ENCODE data around the gene COL25A1. TPM values are rescaled to one million over a fixed set of nuclear protein-coding genes. Genes with fewer than 3 reads are reported as not detected.

The COL25A1 gene
- total RNA-seq, 2 donors from 2014 or later: 4.0 to 6.2 TPM

DNA sequence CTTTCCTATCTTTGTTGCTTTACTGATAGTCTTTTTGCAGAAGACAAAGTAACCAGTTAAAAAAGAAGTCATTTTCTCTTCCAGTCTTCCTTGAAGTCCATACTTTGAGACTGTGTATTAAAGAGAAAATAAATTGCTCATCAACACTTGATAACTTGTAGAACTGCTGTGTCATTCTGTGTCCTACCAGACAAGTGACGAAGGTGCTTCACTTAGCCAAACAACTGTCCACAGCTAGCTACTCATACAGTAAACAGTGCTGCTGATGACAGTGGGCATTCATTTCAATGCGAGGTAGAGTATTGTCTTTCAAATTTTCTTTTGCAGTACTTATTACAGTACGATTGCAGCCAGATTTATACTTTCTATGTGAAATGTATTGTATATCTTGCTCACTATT lies 11.5 kb downstream of the COL25A1 start:
- H3K36me3 ChIP-seq (ENCODE audit: control insufficient read depth, insufficient read depth, low read length): no peaks in the 10 kb centered on the region
- Mint-ChIP-seq H3K4me3 (no peak overlapping the region), H3K36me3 (ENCODE audit: low read depth) (no peaks in the 10 kb centered on the region), H3K27me3 (ENCODE audit: insufficient read depth) (no peaks in the 10 kb centered on the region), H3K27ac (no peak overlapping the region), H3K9me3 (no peaks in the 10 kb centered on the region), H3K4me1 (peaks cover 5% of the 10 kb centered on the region)
- H3K9me3 ChIP-seq (ENCODE audit: control insufficient read depth, low read length): no peaks in the 10 kb centered on the region
- 90 to 99% methylated on average over 2 to 3 of the region's 3 CpGs for WGBS, 2 experiments (ENCODE audit: insufficient coverage in 1 of 2, insufficient read length in 1 of 2)
- H3K27me3 ChIP-seq (ENCODE audit: control insufficient read depth, insufficient read depth, low read length, poor library complexity, severe bottlenecking): no peaks in the 10 kb centered on the region
- DNase-seq: no peak
- H3K27ac ChIP-seq (ENCODE audit: low read depth, low read length): no peak overlapping the region
- TF ChIP-seq, protein P1, sequence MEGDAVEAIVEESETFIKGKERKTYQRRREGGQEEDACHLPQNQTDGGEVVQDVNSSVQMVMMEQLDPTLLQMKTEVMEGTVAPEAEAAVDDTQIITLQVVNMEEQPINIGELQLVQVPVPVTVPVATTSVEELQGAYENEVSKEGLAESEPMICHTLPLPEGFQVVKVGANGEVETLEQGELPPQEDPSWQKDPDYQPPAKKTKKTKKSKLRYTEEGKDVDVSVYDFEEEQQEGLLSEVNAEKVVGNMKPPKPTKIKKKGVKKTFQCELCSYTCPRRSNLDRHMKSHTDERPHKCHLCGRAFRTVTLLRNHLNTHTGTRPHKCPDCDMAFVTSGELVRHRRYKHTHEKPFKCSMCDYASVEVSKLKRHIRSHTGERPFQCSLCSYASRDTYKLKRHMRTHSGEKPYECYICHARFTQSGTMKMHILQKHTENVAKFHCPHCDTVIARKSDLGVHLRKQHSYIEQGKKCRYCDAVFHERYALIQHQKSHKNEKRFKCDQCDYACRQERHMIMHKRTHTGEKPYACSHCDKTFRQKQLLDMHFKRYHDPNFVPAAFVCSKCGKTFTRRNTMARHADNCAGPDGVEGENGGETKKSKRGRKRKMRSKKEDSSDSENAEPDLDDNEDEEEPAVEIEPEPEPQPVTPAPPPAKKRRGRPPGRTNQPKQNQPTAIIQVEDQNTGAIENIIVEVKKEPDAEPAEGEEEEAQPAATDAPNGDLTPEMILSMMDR (conservative IDR thresholded peaks at IDR 0.05): no peak
- no peak overlapping the region for H3K4me3 ChIP-seq (ENCODE audit: low read length)
- no peak overlapping the region for H3K9ac ChIP-seq (ENCODE audit: extremely low read depth, low read length, poor library complexity, severe bottlenecking)
- no peaks in the 10 kb centered on the region for H3K4me1 ChIP-seq (ENCODE audit: control insufficient read depth, insufficient read depth, low read length)

DNA sequence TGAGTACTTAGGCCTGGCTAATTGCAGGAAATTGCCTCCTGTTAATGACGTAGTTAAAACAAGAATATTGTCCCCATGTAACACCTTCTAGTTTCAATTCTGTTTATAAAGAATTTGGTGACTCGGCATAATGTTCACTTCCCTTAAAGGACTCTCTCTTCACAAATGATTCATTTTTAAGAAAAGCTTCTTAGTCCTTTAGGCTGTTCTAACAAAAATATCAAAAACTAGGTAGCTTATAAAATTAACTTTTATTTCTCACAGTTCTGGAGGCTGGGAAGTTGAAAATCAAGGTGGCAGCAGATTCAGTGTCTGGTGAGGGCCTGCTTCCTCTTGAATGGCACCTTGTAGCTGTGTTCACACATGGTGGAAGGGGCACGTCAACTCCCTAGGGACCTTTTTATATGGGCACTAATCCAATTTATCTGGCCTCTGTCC lies 23.8 kb downstream of the COL25A1 start:
- H3K27ac Mint-ChIP-seq: no peak overlapping the region
- no peaks in the 10 kb centered on the region for H3K4me1 Mint-ChIP-seq
- no peaks in the 10 kb centered on the region for H3K27me3 ChIP-seq (ENCODE audit: control insufficient read depth, insufficient read depth, low read length, poor library complexity, severe bottlenecking)
- WGBS, 2 experiments (ENCODE audit: insufficient coverage in 1 of 2, insufficient read length in 1 of 2): 92 to 100% methylated on average over 2 to 3 of the region's 3 CpGs
- H3K9me3 ChIP-seq (ENCODE audit: control insufficient read depth, low read length): no peaks in the 10 kb centered on the region
- H3K4me3 ChIP-seq (ENCODE audit: low read length): no peak overlapping the region
- H3K27ac ChIP-seq (ENCODE audit: low read depth, low read length): no peak overlapping the region
- DNase-seq: no peak
- H3K4me1 ChIP-seq (ENCODE audit: control insufficient read depth, insufficient read depth, low read length): no peaks in the 10 kb centered on the region
- TF ChIP-seq, protein P1 (conservative IDR thresholded peaks at IDR 0.05): no peak
- H3K27me3 Mint-ChIP-seq (ENCODE audit: insufficient read depth): no peaks in the 10 kb centered on the region
- no peaks in the 10 kb centered on the region for H3K9me3 Mint-ChIP-seq
- H3K36me3 ChIP-seq (ENCODE audit: control insufficient read depth, insufficient read depth, low read length): no peaks in the 10 kb centered on the region
- no peaks in the 10 kb centered on the region for H3K36me3 Mint-ChIP-seq (ENCODE audit: low read depth)
- no peak overlapping the region for H3K9ac ChIP-seq (ENCODE audit: extremely low read depth, low read length, poor library complexity, severe bottlenecking)
- no peak overlapping the region for H3K4me3 Mint-ChIP-seq

DNA sequence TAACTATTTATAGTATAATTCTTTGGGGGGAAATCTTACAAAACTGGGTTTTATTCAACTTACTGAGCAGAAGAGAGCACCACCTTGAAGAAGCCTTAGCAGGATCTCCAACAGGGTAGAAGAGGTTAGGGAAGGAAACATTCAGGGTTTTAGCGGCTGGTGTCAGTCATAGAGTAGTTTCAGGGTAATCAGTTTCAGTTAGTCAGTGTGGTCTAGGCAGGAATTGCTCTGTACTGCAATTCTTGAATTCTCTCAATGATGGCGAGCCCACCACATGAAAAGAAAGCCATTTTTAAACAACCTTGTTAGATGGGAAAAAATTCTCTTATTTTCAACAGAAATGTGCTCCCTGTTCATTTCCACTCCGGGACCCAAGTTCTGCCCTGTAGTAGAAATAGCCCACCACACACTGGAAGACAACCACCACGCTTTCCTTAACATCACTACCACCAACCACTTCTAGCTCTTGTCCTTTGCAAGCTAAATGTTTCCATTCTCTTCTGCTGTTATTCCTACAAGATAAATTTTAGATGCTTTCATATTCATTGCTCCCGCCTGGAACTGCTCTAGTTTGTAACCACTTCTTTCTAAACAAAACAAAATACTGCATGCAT lies 25.9 kb downstream of the COL25A1 start:
- Histone ChIP-seq H3K27ac (ENCODE audit: low read depth, low read length) (no peak overlapping the region), H3K36me3 (ENCODE audit: control insufficient read depth, insufficient read depth, low read length) (no peaks in the 10 kb centered on the region), H3K4me1 (ENCODE audit: control insufficient read depth, insufficient read depth, low read length) (no peaks in the 10 kb centered on the region), H3K4me3 (ENCODE audit: low read length) (no peak overlapping the region), H3K9ac (ENCODE audit: extremely low read depth, low read length, poor library complexity, severe bottlenecking) (no peak overlapping the region), H3K9me3 (ENCODE audit: control insufficient read depth, low read length) (no peaks in the 10 kb centered on the region), H3K27me3 (ENCODE audit: control insufficient read depth, insufficient read depth, low read length, poor library complexity, severe bottlenecking) (no peaks in the 10 kb centered on the region)
- H3K9me3 Mint-ChIP-seq: no peaks in the 10 kb centered on the region
- TF ChIP-seq, protein P1 (conservative IDR thresholded peaks at IDR 0.05): no peak
- no peaks in the 10 kb centered on the region for H3K27me3 Mint-ChIP-seq (ENCODE audit: insufficient read depth)
- H3K4me1 Mint-ChIP-seq: no peaks in the 10 kb centered on the region
- DNase-seq: no peak
- 93 to 95% methylated on average over 3 to 5 of the region's 5 CpGs for WGBS, 2 experiments (ENCODE audit: insufficient coverage in 1 of 2, insufficient read length in 1 of 2)
- no peak overlapping the region for H3K4me3 Mint-ChIP-seq
- no peak overlapping the region for H3K27ac Mint-ChIP-seq
- H3K36me3 Mint-ChIP-seq (ENCODE audit: low read depth): no peaks in the 10 kb centered on the region

Measured in endodermal cell (in vitro differentiated cells).